Caco-2 (cell line): ENCODE results near the gene NCLN. TPM values are rescaled to one million over a fixed set of nuclear protein-coding genes. Genes with fewer than 3 reads are reported as not detected.

Experiments
- BruUV-seq: library from RNA; stranded (reverse); fragments of 400-500 nt; replicated peaks from 2 replicates; lab custom pipeline; 2021; lab: Mats Ljungman, UMichigan
- CTCF ChIA-PET: fragments of 300-600 bp; sonication (Branson Sonifier 250); formaldehyde crosslinking; loops from one replicate; lab custom pipeline; 2022; ENCODE audit warnings: antibody characterized with exemption; lab: Charles Lee
- POLR2A ChIA-PET: fragments of 300-600 bp; sonication (Branson Sonifier 250); formaldehyde crosslinking; loops from one replicate; lab custom pipeline; 2022; ENCODE audit warnings: antibody characterized with exemption; lab: Charles Lee
- DNase-seq, 2 experiments: peaks; one replicate each; pipeline versions ENCODE4 v3.0.0 to v3.0.0-alpha.2; 2020 to 2022
- H3K27me3 ChIP-seq: replicated peaks from 2 replicates; pipeline ENCODE4 v1.6.0; 2011; ENCODE audit warnings: low read length; ENCODE audit not compliant: control insufficient read depth, insufficient read depth
- H3K36me3 ChIP-seq: 2 replicates; pipeline ENCODE4 v1.5.1; 2011; ENCODE audit warnings: low read length; ENCODE audit not compliant: control insufficient read depth, insufficient read depth
- H3K4me1 ChIP-seq: fragments of 250-450 bp; sonication (Bioruptor Pico); 2 replicates; pipeline ENCODE4 v1.5.1; 2020; ENCODE audit warnings: mild to moderate bottlenecking
- H3K4me3 ChIP-seq: 2 replicates; pipeline ENCODE4 v1.5.1; 2011; ENCODE audit warnings: low read depth, mild to moderate bottlenecking, control low read depth, low read length
- H3K9me3 ChIP-seq: fragments of 250-450 bp; sonication (Bioruptor Pico); 2 replicates; pipeline ENCODE4 v1.5.1; 2020; ENCODE audit warnings: mild to moderate bottlenecking, moderate library complexity
- H3K27ac Mint-ChIP-seq: one replicate; pipeline ENCODE4 v1.8.0; 2022; ENCODE audit warnings: mixed read lengths; ENCODE audit not compliant: unreplicated experiment
- H3K27me3 Mint-ChIP-seq: one replicate; pipeline ENCODE4 v1.8.0; 2022; ENCODE audit warnings: mixed read lengths; ENCODE audit not compliant: insufficient read depth, unreplicated experiment
- H3K36me3 Mint-ChIP-seq: one replicate; pipeline ENCODE4 v1.8.0; 2022; ENCODE audit warnings: mild to moderate bottlenecking, mixed read lengths; ENCODE audit not compliant: insufficient read depth, unreplicated experiment
- H3K4me1 Mint-ChIP-seq: one replicate; pipeline ENCODE4 v1.8.0; 2022; ENCODE audit warnings: low read depth, mixed read lengths; ENCODE audit not compliant: unreplicated experiment
- H3K4me3 Mint-ChIP-seq: one replicate; pipeline ENCODE4 v1.8.0; 2022; ENCODE audit warnings: mild to moderate bottlenecking, moderate library complexity, mixed read lengths; ENCODE audit not compliant: unreplicated experiment
- H3K9me3 Mint-ChIP-seq: one replicate; pipeline ENCODE4 v1.8.0; 2022; ENCODE audit warnings: mixed read lengths; ENCODE audit not compliant: unreplicated experiment
- CTCF ChIP-seq, 2 experiments: fragments of 200-600 bp in 1 of 2; IDR thresholded peaks; 1 replicate in 1 of 2; 2 replicates in 1 of 2; pipeline versions ENCODE4 v1.5.1 to v1.8.0; 2011 to 2022; ENCODE audit warnings: antibody characterized with exemption in 1 of 2, control low read depth in 1 of 2, inconsistent platforms in 1 of 2, low read depth in 1 of 2, low read length in 1 of 2, mild to moderate bottlenecking in 1 of 2, moderate library complexity in 1 of 2; ENCODE audit not compliant: insufficient read depth in 1 of 2, severe bottlenecking in 1 of 2, unreplicated experiment in 1 of 2
- intact Hi-C: fragments of 100-400 bp; cut with micrococcal nuclease; formaldehyde crosslinking; loops from one replicate; pipeline ENCODE4 v1.10.0; 2022; ENCODE audit not compliant: unreplicated experiment
- total RNA-seq: library from RNA; stranded (reverse); gene quantifications from 2 replicates; pipeline ENCODE4 v1.2.3, GENCODE V29; 2022

NCLN gene
- total RNA-seq, 1 experiment from 2014 or later, result 87.3 TPM

- Mint-ChIP-seq H3K27ac (peak overlapping the region; percentile 70), H3K4me3 (peak overlapping the region; percentile 38), H3K9me3 (no peaks in the 10 kb centered on the region), H3K36me3 (peaks cover 21% of the 10 kb centered on the region), H3K27me3 (no peaks in the 10 kb centered on the region), H3K4me1 (peaks cover 14% of the 10 kb centered on the region)
- peaks cover 9% of the 10 kb centered on the region; the same call in 1 of the 2 replicates for H3K4me1 ChIP-seq
- H3K36me3 ChIP-seq, result no peaks in the 10 kb centered on the region
- POLR2A ChIA-PET, result no interaction called here
- BruUV-seq, result no TSS peak
- no peak for DNase-seq
- TF ChIP-seq CTCF (IDR thresholded peaks at IDR 0.05; ENCODE audit: insufficient read depth in 1 of 2, low read depth in 1 of 2, low read length in 1 of 2, severe bottlenecking in 1 of 2, unreplicated experiment in 1 of 2), result no peak
- no peaks in the 10 kb centered on the region for H3K27me3 ChIP-seq
- CTCF ChIA-PET, result no interaction called here
- H3K4me3 ChIP-seq, result no peak overlapping the region
- intact Hi-C loops, result no loop called here
- no peaks in the 10 kb centered on the region for H3K9me3 ChIP-seq
Observed at GRCh38 chr19:3187662-3188511, 2.2 kb downstream of the NCLN start.

GRCh38 chr19:3188627-3189596, 3.2 kb downstream of the NCLN start:
- DNase-seq, result no peak
- Mint-ChIP-seq H3K4me3 (peak overlapping the region; percentile 38), H3K27me3 (no peaks in the 10 kb centered on the region), H3K36me3 (peaks cover 21% of the 10 kb centered on the region), H3K4me1 (peaks cover 14% of the 10 kb centered on the region), H3K9me3 (no peaks in the 10 kb centered on the region), H3K27ac (peak overlapping the region; percentile 70)
- TF ChIP-seq CTCF (IDR thresholded peaks at IDR 0.05; ENCODE audit: insufficient read depth in 1 of 2, low read depth in 1 of 2, low read length in 1 of 2, severe bottlenecking in 1 of 2, unreplicated experiment in 1 of 2), result no peak
- ChIA-PET CTCF (interaction anchor here (0.5 kb wide), 1 partner anchor 8 kb away, joined by 3 read pairs; no protein-coding TSS in a partner anchor), POLR2A (interaction anchor here (0.6 kb wide), 1 partner anchor 318 kb away, joined by 3 read pairs; no protein-coding TSS in a partner anchor)
- H3K9me3 ChIP-seq, result no peaks in the 10 kb centered on the region
- no peaks in the 10 kb centered on the region for H3K27me3 ChIP-seq
- no peak overlapping the region; the same call in 1 of the 2 replicates for H3K4me3 ChIP-seq
- intact Hi-C loops, result no loop called here
- no TSS peak for BruUV-seq
- H3K4me1 ChIP-seq, result peaks cover 9% of the 10 kb centered on the region; the same call in 1 of the 2 replicates
- H3K36me3 ChIP-seq, result no peaks in the 10 kb centered on the region
